Prostate gland (tissue), 2 donors: ENCODE measurements around the gene PTPRD.

Experiments used
- POLR2AphosphoS5 ChIP-seq: sonication (generic); formaldehyde crosslinking; IDR thresholded peaks from one replicate; pipeline ENCODE4 v1.6.1; 2017; ENCODE audit warnings: antibody characterized with exemption
- TF ChIP-seq, protein P1 (sequence below), 4 experiments: fragments of 200-600 bp in 2 of 4; fragments of 450-650 bp in 2 of 4; sonication (generic) in 2 of 4; IDR thresholded peaks; 1 replicate in 3 of 4; 2 replicates in 1 of 4; pipeline ENCODE4 v1.5.1; 2016 to 2019; ENCODE audit warnings: antibody characterized with exemption in 4 of 4, mild to moderate bottlenecking in 2 of 4, moderate library complexity in 2 of 4

DNA sequence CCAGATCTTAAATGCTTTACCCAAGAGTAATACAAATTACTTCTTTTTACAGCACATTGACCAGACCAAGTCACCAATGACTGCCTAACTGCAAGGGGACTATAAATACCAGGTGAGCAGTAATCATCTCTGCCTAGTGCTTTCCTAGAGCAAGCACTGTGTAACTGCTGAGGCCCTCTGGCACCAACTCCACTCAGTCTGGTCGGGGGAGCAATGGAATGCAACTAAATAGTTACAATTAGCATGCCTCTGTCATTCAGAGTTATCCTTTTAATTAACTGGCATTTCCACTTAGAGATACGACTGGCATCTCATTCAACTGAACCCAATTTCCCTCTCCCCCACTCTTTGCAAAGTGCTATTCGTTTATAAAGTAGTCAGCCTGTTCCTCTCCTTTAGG is 1504.2 kb downstream of the PTPRD start:
- TF ChIP-seq, protein P1, sequence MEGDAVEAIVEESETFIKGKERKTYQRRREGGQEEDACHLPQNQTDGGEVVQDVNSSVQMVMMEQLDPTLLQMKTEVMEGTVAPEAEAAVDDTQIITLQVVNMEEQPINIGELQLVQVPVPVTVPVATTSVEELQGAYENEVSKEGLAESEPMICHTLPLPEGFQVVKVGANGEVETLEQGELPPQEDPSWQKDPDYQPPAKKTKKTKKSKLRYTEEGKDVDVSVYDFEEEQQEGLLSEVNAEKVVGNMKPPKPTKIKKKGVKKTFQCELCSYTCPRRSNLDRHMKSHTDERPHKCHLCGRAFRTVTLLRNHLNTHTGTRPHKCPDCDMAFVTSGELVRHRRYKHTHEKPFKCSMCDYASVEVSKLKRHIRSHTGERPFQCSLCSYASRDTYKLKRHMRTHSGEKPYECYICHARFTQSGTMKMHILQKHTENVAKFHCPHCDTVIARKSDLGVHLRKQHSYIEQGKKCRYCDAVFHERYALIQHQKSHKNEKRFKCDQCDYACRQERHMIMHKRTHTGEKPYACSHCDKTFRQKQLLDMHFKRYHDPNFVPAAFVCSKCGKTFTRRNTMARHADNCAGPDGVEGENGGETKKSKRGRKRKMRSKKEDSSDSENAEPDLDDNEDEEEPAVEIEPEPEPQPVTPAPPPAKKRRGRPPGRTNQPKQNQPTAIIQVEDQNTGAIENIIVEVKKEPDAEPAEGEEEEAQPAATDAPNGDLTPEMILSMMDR (IDR thresholded peaks at IDR 0.05): no peak
- no peak for TF ChIP-seq POLR2AphosphoS5
